Measurements from ENCODE around the gene IMMP2L. TPM values are rescaled to one million over a fixed set of nuclear protein-coding genes. Genes with fewer than 3 reads are reported as not detected.

The IMMP2L gene
- total RNA-seq, 1 experiment from 2014 or later = 13.6 TPM

- POLR2A ChIA-PET = no interaction called here
- ATAC-seq = no peak
These were observed 388.3 kb downstream of the IMMP2L start for GRCh38 chr7:111173990-111174389.

GRCh38 chr7:111173528-111173927, 388.8 kb downstream of the IMMP2L start:
- H3K4me3 Mint-ChIP-seq = no peak overlapping the region
- POLR2A ChIA-PET = no interaction called here
- CTCF ChIA-PET = no interaction called here
- DNase-seq (ENCODE audit: low spot score) = no peak
- no peaks in the 10 kb centered on the region for H3K4me1 Mint-ChIP-seq
- TF ChIP-seq ZSCAN18 (CRISPR knock-in tag; IDR thresholded peaks at IDR 0.05) (no peak), ZNF138 (CRISPR knock-in tag; conservative IDR thresholded peaks at IDR 0.05) (no peak), ATF2 (CRISPR knock-in tag; IDR thresholded peaks at IDR 0.05; ENCODE audit: borderline replicate concordance, low read depth) (no peak), ETV6 (CRISPR knock-in tag; IDR thresholded peaks at IDR 0.05) (no peak), CBFB (CRISPR knock-in tag; IDR thresholded peaks at IDR 0.05; ENCODE audit: low read depth) (no peak), TP53 (CRISPR knock-in tag; IDR thresholded peaks at IDR 0.05) (no peak), ZNF121 (CRISPR knock-in tag; IDR thresholded peaks at IDR 0.05) (no peak), FOXJ3 (CRISPR knock-in tag; IDR thresholded peaks at IDR 0.05; ENCODE audit: borderline replicate concordance) (no peak), ZNF263 (CRISPR knock-in tag; IDR thresholded peaks at IDR 0.05; ENCODE audit: low read depth) (no peak), PRRX2 (CRISPR knock-in tag; IDR thresholded peaks at IDR 0.05) (no peak)
- H3K27ac Mint-ChIP-seq = no peak overlapping the region
- H3K36me3 Mint-ChIP-seq = no peaks in the 10 kb centered on the region
- no peaks in the 10 kb centered on the region for H3K9me3 Mint-ChIP-seq
- no peak for ATAC-seq
- H3K27me3 Mint-ChIP-seq (ENCODE audit: low read depth) = no peaks in the 10 kb centered on the region

More at GRCh38 chr7:111173990-111174389, 388.3 kb downstream of the IMMP2L start:
- no peak overlapping the region for H3K4me3 Mint-ChIP-seq
- no peaks in the 10 kb centered on the region for H3K27me3 Mint-ChIP-seq (ENCODE audit: low read depth)
- CTCF ChIA-PET = no interaction called here
- no peak overlapping the region for H3K27ac Mint-ChIP-seq
- no peaks in the 10 kb centered on the region for H3K36me3 Mint-ChIP-seq
- DNase-seq (ENCODE audit: low spot score) = no peak
- H3K9me3 Mint-ChIP-seq = no peaks in the 10 kb centered on the region; the same call in 1 of the 2 replicates
- no peaks in the 10 kb centered on the region for H3K4me1 Mint-ChIP-seq
- TF ChIP-seq TP53 (CRISPR knock-in tag; IDR thresholded peaks at IDR 0.05) = no peak
- TF ChIP-seq, protein P1, sequence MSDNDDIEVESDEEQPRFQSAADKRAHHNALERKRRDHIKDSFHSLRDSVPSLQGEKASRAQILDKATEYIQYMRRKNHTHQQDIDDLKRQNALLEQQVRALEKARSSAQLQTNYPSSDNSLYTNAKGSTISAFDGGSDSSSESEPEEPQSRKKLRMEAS (CRISPR knock-in tag; IDR thresholded peaks at IDR 0.05) = no peak
- TF ChIP-seq, protein P2, sequence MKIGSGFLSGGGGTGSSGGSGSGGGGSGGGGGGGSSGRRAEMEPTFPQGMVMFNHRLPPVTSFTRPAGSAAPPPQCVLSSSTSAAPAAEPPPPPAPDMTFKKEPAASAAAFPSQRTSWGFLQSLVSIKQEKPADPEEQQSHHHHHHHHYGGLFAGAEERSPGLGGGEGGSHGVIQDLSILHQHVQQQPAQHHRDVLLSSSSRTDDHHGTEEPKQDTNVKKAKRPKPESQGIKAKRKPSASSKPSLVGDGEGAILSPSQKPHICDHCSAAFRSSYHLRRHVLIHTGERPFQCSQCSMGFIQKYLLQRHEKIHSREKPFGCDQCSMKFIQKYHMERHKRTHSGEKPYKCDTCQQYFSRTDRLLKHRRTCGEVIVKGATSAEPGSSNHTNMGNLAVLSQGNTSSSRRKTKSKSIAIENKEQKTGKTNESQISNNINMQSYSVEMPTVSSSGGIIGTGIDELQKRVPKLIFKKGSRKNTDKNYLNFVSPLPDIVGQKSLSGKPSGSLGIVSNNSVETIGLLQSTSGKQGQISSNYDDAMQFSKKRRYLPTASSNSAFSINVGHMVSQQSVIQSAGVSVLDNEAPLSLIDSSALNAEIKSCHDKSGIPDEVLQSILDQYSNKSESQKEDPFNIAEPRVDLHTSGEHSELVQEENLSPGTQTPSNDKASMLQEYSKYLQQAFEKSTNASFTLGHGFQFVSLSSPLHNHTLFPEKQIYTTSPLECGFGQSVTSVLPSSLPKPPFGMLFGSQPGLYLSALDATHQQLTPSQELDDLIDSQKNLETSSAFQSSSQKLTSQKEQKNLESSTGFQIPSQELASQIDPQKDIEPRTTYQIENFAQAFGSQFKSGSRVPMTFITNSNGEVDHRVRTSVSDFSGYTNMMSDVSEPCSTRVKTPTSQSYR (CRISPR knock-in tag; IDR thresholded peaks at IDR 0.05) = no peak

DNA sequence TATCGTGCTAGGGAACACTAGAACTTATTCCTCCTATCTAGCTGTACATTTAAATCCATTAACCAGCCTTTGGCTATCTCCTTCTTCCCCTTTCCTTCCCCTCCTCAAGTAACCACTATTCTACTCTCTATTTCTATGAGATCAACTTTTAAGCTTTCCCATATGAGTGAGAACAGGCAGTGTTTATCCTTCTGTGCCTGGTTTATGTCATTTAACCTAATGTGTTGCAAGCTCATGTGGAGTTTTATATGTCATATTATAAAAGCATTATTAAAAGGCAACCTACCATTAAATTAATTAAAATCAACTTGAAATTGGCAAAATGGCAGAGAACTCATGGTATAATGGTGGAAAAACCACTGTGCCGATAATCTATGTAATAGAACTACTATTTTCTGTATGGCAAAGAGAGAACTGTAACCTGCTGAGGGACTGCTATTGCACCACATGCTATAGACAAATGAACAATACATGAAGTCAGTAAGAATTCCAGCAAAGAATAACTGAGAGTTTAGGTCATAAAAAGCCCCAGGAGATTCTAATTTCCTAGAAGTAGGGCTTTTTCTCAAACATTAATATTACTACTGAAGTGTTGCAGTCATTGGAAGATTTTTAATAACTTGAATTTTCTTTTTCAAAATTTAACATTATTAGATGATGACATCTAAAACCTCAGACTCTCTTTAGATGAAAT, 389.6 kb downstream of the IMMP2L start:
- CTCF ChIA-PET = no interaction called here
- Mint-ChIP-seq H3K4me1 (no peaks in the 10 kb centered on the region), H3K4me3 (no peak overlapping the region), H3K27me3 (ENCODE audit: low read depth) (no peaks in the 10 kb centered on the region), H3K27ac (no peak overlapping the region), H3K9me3 (no peaks in the 10 kb centered on the region), H3K36me3 (no peaks in the 10 kb centered on the region)
- ATAC-seq (no peak), DNase-seq (ENCODE audit: low spot score) (no peak)
- POLR2A ChIA-PET = no interaction called here
- TF ChIP-seq CREM (CRISPR knock-in tag; IDR thresholded peaks at IDR 0.05) (no peak), ZBTB43 (CRISPR knock-in tag; IDR thresholded peaks at IDR 0.05) (no peak)
- TF ChIP-seq, protein P3, sequence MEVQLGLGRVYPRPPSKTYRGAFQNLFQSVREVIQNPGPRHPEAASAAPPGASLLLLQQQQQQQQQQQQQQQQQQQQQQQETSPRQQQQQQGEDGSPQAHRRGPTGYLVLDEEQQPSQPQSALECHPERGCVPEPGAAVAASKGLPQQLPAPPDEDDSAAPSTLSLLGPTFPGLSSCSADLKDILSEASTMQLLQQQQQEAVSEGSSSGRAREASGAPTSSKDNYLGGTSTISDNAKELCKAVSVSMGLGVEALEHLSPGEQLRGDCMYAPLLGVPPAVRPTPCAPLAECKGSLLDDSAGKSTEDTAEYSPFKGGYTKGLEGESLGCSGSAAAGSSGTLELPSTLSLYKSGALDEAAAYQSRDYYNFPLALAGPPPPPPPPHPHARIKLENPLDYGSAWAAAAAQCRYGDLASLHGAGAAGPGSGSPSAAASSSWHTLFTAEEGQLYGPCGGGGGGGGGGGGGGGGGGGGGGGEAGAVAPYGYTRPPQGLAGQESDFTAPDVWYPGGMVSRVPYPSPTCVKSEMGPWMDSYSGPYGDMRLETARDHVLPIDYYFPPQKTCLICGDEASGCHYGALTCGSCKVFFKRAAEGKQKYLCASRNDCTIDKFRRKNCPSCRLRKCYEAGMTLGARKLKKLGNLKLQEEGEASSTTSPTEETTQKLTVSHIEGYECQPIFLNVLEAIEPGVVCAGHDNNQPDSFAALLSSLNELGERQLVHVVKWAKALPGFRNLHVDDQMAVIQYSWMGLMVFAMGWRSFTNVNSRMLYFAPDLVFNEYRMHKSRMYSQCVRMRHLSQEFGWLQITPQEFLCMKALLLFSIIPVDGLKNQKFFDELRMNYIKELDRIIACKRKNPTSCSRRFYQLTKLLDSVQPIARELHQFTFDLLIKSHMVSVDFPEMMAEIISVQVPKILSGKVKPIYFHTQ (CRISPR knock-in tag; IDR thresholded peaks at IDR 0.05) = no peak
- TF ChIP-seq, protein P4, sequence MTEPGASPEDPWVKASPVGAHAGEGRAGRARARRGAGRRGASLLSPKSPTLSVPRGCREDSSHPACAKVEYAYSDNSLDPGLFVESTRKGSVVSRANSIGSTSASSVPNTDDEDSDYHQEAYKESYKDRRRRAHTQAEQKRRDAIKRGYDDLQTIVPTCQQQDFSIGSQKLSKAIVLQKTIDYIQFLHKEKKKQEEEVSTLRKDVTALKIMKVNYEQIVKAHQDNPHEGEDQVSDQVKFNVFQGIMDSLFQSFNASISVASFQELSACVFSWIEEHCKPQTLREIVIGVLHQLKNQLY (CRISPR knock-in tag; IDR thresholded peaks at IDR 0.05) = no peak
- TF ChIP-seq, protein P5, sequence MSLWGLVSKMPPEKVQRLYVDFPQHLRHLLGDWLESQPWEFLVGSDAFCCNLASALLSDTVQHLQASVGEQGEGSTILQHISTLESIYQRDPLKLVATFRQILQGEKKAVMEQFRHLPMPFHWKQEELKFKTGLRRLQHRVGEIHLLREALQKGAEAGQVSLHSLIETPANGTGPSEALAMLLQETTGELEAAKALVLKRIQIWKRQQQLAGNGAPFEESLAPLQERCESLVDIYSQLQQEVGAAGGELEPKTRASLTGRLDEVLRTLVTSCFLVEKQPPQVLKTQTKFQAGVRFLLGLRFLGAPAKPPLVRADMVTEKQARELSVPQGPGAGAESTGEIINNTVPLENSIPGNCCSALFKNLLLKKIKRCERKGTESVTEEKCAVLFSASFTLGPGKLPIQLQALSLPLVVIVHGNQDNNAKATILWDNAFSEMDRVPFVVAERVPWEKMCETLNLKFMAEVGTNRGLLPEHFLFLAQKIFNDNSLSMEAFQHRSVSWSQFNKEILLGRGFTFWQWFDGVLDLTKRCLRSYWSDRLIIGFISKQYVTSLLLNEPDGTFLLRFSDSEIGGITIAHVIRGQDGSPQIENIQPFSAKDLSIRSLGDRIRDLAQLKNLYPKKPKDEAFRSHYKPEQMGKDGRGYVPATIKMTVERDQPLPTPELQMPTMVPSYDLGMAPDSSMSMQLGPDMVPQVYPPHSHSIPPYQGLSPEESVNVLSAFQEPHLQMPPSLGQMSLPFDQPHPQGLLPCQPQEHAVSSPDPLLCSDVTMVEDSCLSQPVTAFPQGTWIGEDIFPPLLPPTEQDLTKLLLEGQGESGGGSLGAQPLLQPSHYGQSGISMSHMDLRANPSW (CRISPR knock-in tag; conservative IDR thresholded peaks at IDR 0.05; ENCODE audit: low read depth) = no peak

Data from WTC11 (cell line).